Measurements from ENCODE around the gene CDHR2.

DNA sequence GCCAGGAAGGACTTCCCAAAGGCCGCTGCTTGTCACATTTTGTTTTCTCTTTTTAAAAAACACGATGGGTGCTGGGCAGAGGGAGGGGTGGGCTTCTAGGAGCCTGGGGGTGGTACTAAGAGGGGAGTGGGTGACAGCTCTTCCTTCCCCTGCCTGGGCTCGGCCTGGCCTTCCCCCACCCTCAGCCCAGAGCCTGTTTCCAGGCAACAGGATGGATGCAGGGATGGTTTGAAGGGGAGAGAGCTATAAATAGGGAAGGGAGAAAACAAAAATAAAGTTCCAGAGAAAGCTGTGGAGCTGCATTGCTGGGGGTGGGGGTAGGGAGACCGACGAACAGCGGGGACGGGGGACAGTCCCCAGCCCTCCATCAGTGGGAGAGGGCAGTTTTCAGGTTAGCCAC, 67.4 kb downstream of the CDHR2 start:
- TF ChIP-seq ISL1 (CRISPR knock-in tag; IDR thresholded peaks at IDR 0.05) (no peak), OSR1 (CRISPR knock-in tag; IDR thresholded peaks at IDR 0.05) (no peak), ZFP30 (CRISPR knock-in tag; IDR thresholded peaks at IDR 0.05) (no peak), TCF4 (CRISPR knock-in tag; IDR thresholded peaks at IDR 0.05; ENCODE audit: borderline replicate concordance) (no peak), BACH2 (CRISPR knock-in tag; IDR thresholded peaks at IDR 0.05; ENCODE audit: borderline replicate concordance) (no peak), CSDC2 (CRISPR knock-in tag; IDR thresholded peaks at IDR 0.05) (no peak), SNAI2 (CRISPR knock-in tag; IDR thresholded peaks at IDR 0.05) (no peak), ESRRG (CRISPR knock-in tag; IDR thresholded peaks at IDR 0.05) (no peak)
- TF ChIP-seq, protein P1, sequence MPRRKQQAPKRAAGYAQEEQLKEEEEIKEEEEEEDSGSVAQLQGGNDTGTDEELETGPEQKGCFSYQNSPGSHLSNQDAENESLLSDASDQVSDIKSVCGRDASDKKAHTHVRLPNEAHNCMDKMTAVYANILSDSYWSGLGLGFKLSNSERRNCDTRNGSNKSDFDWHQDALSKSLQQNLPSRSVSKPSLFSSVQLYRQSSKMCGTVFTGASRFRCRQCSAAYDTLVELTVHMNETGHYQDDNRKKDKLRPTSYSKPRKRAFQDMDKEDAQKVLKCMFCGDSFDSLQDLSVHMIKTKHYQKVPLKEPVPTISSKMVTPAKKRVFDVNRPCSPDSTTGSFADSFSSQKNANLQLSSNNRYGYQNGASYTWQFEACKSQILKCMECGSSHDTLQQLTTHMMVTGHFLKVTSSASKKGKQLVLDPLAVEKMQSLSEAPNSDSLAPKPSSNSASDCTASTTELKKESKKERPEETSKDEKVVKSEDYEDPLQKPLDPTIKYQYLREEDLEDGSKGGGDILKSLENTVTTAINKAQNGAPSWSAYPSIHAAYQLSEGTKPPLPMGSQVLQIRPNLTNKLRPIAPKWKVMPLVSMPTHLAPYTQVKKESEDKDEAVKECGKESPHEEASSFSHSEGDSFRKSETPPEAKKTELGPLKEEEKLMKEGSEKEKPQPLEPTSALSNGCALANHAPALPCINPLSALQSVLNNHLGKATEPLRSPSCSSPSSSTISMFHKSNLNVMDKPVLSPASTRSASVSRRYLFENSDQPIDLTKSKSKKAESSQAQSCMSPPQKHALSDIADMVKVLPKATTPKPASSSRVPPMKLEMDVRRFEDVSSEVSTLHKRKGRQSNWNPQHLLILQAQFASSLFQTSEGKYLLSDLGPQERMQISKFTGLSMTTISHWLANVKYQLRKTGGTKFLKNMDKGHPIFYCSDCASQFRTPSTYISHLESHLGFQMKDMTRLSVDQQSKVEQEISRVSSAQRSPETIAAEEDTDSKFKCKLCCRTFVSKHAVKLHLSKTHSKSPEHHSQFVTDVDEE (CRISPR knock-in tag; IDR thresholded peaks at IDR 0.05), result no peak
- TF ChIP-seq, protein P2, sequence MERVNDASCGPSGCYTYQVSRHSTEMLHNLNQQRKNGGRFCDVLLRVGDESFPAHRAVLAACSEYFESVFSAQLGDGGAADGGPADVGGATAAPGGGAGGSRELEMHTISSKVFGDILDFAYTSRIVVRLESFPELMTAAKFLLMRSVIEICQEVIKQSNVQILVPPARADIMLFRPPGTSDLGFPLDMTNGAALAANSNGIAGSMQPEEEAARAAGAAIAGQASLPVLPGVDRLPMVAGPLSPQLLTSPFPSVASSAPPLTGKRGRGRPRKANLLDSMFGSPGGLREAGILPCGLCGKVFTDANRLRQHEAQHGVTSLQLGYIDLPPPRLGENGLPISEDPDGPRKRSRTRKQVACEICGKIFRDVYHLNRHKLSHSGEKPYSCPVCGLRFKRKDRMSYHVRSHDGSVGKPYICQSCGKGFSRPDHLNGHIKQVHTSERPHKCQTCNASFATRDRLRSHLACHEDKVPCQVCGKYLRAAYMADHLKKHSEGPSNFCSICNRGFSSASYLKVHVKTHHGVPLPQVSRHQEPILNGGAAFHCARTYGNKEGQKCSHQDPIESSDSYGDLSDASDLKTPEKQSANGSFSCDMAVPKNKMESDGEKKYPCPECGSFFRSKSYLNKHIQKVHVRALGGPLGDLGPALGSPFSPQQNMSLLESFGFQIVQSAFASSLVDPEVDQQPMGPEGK (CRISPR knock-in tag; IDR thresholded peaks at IDR 0.05; ENCODE audit: borderline replicate concordance), result no peak
- TF ChIP-seq, protein P3, sequence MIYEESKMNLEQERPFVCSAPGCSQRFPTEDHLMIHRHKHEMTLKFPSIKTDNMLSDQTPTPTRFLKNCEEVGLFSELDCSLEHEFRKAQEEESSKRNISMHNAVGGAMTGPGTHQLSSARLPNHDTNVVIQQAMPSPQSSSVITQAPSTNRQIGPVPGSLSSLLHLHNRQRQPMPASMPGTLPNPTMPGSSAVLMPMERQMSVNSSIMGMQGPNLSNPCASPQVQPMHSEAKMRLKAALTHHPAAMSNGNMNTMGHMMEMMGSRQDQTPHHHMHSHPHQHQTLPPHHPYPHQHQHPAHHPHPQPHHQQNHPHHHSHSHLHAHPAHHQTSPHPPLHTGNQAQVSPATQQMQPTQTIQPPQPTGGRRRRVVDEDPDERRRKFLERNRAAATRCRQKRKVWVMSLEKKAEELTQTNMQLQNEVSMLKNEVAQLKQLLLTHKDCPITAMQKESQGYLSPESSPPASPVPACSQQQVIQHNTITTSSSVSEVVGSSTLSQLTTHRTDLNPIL (CRISPR knock-in tag; IDR thresholded peaks at IDR 0.05; ENCODE audit: low read depth), result no peak
